ENCODE results near the gene LAMB4.

GRCh38 chr7:108051454-108051853 is 78.7 kb downstream of the LAMB4 start:
- TF ChIP-seq, protein P1, sequence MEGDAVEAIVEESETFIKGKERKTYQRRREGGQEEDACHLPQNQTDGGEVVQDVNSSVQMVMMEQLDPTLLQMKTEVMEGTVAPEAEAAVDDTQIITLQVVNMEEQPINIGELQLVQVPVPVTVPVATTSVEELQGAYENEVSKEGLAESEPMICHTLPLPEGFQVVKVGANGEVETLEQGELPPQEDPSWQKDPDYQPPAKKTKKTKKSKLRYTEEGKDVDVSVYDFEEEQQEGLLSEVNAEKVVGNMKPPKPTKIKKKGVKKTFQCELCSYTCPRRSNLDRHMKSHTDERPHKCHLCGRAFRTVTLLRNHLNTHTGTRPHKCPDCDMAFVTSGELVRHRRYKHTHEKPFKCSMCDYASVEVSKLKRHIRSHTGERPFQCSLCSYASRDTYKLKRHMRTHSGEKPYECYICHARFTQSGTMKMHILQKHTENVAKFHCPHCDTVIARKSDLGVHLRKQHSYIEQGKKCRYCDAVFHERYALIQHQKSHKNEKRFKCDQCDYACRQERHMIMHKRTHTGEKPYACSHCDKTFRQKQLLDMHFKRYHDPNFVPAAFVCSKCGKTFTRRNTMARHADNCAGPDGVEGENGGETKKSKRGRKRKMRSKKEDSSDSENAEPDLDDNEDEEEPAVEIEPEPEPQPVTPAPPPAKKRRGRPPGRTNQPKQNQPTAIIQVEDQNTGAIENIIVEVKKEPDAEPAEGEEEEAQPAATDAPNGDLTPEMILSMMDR (IDR thresholded peaks at IDR 0.05): no peak
- no peak for TF ChIP-seq EZH2 (IDR thresholded peaks at IDR 0.05; ENCODE audit: borderline replicate concordance, insufficient read depth, low read depth, low read length, poor library complexity, severe bottlenecking)
